ENCODE data around the gene URGCP. TPM values are rescaled to one million over a fixed set of nuclear protein-coding genes. Genes with fewer than 3 reads are reported as not detected.

URGCP gene
- total RNA-seq, 1 donor from 2014 or later, result 29.1 TPM

DNA sequence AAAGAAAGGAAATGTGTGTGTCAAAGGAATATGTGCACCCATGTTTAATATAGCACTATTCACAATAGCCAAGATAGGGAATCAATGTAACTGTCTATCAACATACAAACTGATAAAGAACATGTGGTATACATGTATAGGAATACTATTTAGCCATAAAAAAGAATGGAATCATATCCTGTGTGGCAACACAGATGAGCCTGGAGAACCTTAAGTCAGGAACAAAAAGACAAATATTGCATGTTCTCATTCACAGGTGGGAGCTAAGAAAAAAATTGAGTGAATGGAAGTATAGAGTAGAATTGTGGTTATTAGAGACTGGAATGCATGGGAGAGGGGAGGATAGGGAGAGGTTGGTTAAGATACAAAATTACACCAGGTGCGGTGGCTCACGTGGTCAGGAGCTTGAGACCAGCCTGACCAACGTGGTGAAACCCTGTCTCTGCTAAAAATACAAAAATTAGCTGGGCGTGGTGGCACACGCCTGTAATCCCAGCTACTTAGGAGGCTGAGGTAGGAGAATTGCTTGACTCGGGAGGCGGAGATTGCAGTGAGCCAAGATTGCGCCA lies 10.5 kb downstream of the URGCP start:
- H3K36me3 ChIP-seq, result no peaks in the 10 kb centered on the region
- ATAC-seq, result no peak
- H3K9me3 ChIP-seq, result no peaks in the 10 kb centered on the region
- H3K4me3 ChIP-seq, result no peak overlapping the region
- no peaks in the 10 kb centered on the region for H3K27me3 ChIP-seq
- H3K27ac ChIP-seq, result no peak overlapping the region
- no peak for DNase-seq
- intact Hi-C loops (cut with DNase I), result no loop called here
- peaks cover 15% of the 10 kb centered on the region for H3K4me1 ChIP-seq
- TF ChIP-seq, protein P1, sequence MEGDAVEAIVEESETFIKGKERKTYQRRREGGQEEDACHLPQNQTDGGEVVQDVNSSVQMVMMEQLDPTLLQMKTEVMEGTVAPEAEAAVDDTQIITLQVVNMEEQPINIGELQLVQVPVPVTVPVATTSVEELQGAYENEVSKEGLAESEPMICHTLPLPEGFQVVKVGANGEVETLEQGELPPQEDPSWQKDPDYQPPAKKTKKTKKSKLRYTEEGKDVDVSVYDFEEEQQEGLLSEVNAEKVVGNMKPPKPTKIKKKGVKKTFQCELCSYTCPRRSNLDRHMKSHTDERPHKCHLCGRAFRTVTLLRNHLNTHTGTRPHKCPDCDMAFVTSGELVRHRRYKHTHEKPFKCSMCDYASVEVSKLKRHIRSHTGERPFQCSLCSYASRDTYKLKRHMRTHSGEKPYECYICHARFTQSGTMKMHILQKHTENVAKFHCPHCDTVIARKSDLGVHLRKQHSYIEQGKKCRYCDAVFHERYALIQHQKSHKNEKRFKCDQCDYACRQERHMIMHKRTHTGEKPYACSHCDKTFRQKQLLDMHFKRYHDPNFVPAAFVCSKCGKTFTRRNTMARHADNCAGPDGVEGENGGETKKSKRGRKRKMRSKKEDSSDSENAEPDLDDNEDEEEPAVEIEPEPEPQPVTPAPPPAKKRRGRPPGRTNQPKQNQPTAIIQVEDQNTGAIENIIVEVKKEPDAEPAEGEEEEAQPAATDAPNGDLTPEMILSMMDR (IDR thresholded peaks at IDR 0.05), result no peak

DNA sequence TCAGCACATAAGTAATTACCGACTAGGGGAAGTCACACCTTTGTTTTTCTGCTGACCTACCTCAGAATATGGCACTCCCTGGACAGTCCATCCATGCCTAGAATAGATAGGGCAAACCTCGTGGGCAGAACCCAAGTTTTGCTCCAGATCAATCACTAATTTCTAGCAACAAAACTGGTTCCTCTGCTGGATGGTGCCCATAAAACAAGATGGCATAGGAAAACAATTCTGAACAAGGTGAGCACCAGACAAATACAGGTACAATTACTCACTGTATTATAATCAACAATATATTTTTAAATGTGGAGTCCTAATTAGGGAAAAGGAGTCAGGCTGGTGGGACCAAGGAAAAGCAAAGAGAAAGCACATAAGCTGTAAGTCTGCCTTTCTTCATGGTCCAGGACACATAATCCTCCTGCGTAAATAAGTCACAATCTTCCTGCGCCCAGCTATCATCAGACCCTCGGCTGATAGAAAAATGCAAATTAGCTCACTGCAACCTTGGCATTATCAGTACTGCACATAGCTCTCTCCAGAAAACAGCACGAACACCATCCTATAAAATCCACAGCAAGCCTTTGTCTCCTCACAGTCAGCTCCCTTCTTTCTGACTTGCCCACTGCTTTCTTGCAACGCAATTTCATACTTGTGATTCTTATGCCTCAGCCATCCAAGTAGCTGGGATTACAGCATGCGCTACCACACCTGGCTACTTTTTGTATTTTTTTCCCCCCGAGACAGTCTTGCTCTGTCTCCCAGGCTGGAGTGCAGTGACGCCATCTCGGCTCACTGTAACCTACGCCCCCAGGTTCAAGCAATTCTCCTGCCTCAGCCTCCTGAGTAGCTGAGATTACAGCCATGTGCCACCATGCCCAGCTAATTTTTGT lies 15.1 kb downstream of the URGCP start:
- ATAC-seq (no peak), DNase-seq (no peak)
- no peaks in the 10 kb centered on the region for H3K27me3 ChIP-seq
- H3K4me3 ChIP-seq, result no peak overlapping the region
- peaks cover 25% of the 10 kb centered on the region for H3K4me1 ChIP-seq
- intact Hi-C loops (cut with DNase I), result no loop called here
- TF ChIP-seq, protein P1 (IDR thresholded peaks at IDR 0.05), result no peak
- H3K36me3 ChIP-seq, result peaks cover 10% of the 10 kb centered on the region
- no peak overlapping the region for H3K27ac ChIP-seq
- H3K9me3 ChIP-seq, result no peaks in the 10 kb centered on the region

DNA sequence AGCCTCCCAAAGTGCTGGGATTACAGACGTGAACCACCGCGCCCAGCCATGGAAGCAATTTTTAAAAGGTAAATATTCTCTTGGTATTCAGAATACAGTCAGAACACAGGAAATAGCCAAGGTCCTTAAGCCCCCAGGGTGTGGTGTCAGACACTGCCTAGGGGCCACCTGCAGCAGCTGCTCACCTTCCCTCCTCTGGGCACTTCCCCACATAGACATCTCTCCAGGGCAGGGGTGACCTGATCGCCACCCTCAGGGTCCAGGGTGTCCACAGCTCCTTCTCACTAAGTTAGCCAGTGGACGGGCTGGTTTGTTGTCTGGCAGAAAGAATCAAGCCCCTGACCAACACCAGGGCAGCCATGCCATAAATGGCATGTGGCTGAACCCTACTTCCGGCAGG lies 15.9 kb downstream of the URGCP start:
- DNase-seq (no peak), ATAC-seq (no peak)
- Histone ChIP-seq H3K27ac (no peak overlapping the region), H3K9me3 (no peaks in the 10 kb centered on the region), H3K4me1 (peaks cover 25% of the 10 kb centered on the region), H3K4me3 (no peak overlapping the region), H3K27me3 (no peaks in the 10 kb centered on the region), H3K36me3 (peaks cover 19% of the 10 kb centered on the region)
- intact Hi-C loops (cut with DNase I), result no loop called here
- TF ChIP-seq, protein P1 (IDR thresholded peaks at IDR 0.05), result no peak

DNA sequence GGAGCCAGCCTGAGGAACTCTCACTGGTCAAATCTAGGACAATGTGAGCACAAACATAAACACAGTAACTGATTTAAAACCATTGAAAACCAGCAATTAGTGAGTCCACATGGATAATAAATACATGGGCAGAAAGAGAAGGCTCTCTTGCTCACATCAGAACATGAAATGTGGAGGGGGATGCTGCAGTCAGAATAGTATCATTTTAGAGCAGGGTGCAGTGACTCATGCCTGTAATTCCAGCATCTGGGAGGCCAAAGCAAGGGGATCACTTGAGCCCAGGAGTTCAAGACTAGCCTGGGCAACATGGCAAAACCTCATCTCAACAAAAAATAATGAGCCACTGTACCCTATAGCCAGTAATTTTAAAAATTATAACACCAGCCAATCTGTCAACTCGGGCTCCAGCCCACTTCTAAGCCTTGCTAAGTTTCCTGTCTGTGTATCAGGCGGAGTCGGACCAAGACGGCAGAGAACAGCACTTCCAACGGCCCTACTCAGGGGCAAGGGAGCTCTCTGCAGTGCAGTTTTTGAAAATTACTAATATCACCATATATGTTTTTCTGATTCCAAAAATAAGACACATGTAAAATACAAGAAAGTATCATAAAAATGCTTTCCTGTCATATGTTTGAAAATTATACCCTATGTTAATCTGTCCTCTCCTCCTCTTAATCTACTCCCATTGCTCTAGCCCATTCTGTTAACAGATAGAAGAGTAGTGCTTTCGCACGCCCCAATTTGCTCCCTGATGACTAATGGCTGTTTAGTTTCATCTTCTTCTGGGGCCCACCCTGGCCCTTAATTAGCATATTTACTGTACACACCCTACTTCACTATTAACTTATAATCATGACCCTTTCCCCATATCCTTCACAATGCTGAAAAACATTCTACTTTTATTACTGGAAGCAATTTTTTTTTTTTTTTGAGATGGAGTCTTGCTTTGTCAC lies 17.1 kb downstream of the URGCP start:
- TF ChIP-seq, protein P1 (IDR thresholded peaks at IDR 0.05), result no peak
- peaks cover 25% of the 10 kb centered on the region for H3K4me1 ChIP-seq
- H3K36me3 ChIP-seq, result peaks cover 31% of the 10 kb centered on the region
- H3K27ac ChIP-seq, result no peak overlapping the region
- intact Hi-C loops (cut with DNase I), result no loop called here
- no peaks in the 10 kb centered on the region for H3K27me3 ChIP-seq
- ATAC-seq (no peak), DNase-seq (no peak)
- H3K9me3 ChIP-seq, result no peaks in the 10 kb centered on the region
- no peak overlapping the region for H3K4me3 ChIP-seq

DNA sequence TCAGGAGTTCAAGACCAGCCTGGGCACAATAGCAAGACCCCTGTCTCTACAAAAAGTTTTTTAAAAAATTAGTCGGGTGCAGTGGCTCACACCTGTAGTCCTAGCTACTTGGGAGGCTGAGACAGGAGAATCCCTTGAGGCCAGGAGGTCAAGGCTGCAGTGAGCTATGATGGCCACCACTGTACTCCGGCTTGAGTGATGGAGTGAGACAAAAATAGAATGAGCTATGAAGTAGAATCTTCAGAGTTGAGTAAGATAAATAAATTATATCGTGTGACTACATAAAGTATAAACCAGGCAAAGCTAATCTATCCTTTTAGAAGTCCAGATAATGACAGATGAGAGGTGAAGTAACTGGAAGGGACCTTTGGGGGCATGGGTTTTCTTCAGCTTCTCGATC lies 21.8 kb downstream of the URGCP start:
- intact Hi-C loops (cut with DNase I), result no loop called here
- Histone ChIP-seq H3K36me3 (peaks cover 71% of the 10 kb centered on the region), H3K27me3 (no peaks in the 10 kb centered on the region), H3K9me3 (no peaks in the 10 kb centered on the region), H3K27ac (no peak overlapping the region), H3K4me1 (peaks cover 7% of the 10 kb centered on the region), H3K4me3 (no peak overlapping the region)
- ATAC-seq, result no peak
- no peak for DNase-seq
- TF ChIP-seq, protein P1 (IDR thresholded peaks at IDR 0.05), result no peak

All from upper lobe of right lung (tissue), 1 donor.